Measurements from ENCODE around the gene PCDHGC3.

DNA sequence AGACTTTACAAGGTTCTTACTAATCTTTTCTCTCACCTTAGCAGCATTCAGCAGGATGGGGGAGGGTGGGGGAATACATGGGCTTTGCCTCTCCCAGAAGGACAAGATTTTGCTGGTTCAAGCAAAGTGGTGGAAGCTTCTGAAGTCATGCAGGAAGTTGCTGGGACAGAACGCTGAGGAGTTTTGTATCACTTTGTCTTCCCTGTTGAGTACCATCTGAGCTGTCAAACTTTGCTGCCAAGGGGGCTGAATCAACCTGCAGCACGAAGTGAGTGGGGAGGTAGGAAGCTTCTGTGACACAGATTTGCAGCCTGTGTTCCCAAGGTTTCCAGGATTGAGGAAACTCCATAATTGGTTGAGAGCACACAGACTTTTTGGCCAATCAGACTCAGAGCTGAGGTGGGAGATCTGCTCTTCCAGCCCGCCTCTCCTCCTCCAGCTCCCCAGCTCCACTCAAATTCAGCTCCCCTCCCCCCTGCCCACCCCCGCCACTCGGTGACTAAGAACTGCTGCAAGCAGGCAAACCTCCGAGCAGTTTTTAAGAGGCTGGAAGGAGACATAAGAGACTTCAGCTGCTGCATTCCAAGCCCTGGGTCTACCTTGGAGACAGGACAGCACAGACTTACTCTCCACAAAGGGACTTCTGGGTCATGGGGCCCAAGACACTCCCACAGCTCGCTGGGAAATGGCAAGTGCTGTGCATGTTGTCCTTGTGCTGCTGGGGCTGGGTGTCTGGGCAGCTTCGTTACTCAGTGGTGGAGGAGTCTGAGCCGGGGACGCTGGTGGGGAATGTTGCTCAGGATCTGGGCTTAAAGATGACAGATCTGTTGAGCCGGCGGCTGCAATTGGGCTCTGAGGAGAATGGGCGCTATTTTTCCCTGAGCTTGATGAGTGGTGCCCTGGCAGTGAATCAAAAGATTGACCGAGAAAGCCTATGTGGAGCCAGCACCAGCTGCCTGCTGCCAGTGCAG is 13.1 kb downstream of the PCDHGC3 start, which contains the start of gene PCDHGC5:
- TF ChIP-seq, protein P1, sequence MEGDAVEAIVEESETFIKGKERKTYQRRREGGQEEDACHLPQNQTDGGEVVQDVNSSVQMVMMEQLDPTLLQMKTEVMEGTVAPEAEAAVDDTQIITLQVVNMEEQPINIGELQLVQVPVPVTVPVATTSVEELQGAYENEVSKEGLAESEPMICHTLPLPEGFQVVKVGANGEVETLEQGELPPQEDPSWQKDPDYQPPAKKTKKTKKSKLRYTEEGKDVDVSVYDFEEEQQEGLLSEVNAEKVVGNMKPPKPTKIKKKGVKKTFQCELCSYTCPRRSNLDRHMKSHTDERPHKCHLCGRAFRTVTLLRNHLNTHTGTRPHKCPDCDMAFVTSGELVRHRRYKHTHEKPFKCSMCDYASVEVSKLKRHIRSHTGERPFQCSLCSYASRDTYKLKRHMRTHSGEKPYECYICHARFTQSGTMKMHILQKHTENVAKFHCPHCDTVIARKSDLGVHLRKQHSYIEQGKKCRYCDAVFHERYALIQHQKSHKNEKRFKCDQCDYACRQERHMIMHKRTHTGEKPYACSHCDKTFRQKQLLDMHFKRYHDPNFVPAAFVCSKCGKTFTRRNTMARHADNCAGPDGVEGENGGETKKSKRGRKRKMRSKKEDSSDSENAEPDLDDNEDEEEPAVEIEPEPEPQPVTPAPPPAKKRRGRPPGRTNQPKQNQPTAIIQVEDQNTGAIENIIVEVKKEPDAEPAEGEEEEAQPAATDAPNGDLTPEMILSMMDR (IDR thresholded peaks at IDR 0.05; ENCODE audit: insufficient read depth, low read length, poor library complexity, severe bottlenecking) = no peak
- TF ChIP-seq EZH2phosphoT487 (conservative IDR thresholded peaks at IDR 0.05; ENCODE audit: low read length) = no peak
